22Rv1 (cell line): ENCODE measurements around the gene GLB1L2.

Source experiments
- CTCF ChIP-seq: fragments of 450-650 bp; IDR thresholded peaks from 2 replicates; pipeline ENCODE4 v1.5.1; 2017; ENCODE audit warnings: mild to moderate bottlenecking
- ZFX ChIP-seq: fragments of 450-650 bp; IDR thresholded peaks from 2 replicates; pipeline ENCODE4 v1.6.1; 2017; ENCODE audit warnings: antibody characterized with exemption, borderline replicate concordance

DNA sequence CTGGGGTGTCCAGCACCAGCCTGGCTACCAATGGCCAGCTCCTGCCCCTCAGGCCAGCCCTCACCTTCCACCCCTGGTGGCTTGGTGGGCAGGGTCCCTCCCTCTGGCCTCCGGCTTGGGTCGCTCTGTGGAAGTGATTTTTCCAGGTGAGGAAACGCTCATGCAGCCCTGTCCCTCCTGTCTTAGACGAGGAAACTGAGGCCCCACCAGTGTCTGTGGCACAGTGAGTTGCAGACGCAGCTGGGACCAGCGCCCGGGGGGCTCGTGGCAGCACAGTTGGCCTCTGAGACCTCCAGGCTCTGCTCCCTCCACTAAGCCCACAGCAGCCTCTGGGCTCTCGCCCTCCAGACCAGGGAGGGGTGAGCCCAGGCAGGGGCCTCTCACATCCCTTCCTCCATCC lies 74.1 kb downstream of the GLB1L2 start:
- TF ChIP-seq CTCF (no peak), ZFX (no peak)
